ENCODE results near the gene GSDMA.

Gene GSDMA, protein sequence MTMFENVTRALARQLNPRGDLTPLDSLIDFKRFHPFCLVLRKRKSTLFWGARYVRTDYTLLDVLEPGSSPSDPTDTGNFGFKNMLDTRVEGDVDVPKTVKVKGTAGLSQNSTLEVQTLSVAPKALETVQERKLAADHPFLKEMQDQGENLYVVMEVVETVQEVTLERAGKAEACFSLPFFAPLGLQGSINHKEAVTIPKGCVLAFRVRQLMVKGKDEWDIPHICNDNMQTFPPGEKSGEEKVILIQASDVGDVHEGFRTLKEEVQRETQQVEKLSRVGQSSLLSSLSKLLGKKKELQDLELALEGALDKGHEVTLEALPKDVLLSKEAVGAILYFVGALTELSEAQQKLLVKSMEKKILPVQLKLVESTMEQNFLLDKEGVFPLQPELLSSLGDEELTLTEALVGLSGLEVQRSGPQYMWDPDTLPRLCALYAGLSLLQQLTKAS

DNA sequence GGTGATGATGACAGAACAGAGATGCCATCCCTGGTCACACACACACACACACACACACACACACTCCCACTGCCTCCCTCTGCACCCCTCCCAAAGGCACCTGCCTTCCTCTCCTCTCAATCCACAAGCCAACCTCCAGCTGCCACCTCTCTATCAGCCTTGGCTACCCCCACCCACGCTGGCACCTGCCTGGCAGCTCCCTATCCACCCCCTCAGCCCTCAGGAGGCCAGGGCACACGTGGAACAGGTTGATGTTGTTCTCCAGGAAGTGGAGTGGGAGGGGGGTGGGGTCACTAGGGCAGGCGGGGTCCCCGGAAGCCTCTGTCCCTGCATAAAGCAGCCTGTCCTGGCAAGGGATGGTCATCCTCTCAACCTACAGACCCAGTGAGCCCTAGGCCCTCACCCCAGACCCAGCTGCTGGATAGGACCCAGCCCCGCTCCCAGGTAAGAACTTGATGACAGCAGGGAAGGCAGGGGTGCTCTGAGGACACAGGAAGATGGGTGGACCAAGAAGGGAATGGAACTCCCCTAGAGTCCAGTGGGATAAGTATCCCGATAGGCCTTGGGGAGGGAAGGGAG lies at the start of gene GSDMA:
GSDMA (plus strand) TSS at position 363 of the 579 bp plus-strand sequence. CDS start 2,684 bp downstream, outside the sequence.
- TF ChIP-seq, protein P1, sequence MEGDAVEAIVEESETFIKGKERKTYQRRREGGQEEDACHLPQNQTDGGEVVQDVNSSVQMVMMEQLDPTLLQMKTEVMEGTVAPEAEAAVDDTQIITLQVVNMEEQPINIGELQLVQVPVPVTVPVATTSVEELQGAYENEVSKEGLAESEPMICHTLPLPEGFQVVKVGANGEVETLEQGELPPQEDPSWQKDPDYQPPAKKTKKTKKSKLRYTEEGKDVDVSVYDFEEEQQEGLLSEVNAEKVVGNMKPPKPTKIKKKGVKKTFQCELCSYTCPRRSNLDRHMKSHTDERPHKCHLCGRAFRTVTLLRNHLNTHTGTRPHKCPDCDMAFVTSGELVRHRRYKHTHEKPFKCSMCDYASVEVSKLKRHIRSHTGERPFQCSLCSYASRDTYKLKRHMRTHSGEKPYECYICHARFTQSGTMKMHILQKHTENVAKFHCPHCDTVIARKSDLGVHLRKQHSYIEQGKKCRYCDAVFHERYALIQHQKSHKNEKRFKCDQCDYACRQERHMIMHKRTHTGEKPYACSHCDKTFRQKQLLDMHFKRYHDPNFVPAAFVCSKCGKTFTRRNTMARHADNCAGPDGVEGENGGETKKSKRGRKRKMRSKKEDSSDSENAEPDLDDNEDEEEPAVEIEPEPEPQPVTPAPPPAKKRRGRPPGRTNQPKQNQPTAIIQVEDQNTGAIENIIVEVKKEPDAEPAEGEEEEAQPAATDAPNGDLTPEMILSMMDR (IDR thresholded peaks at IDR 0.05; ENCODE audit: unreplicated experiment in 3 of 3): no peak
- no peak within 1 kb of the TSS for H3K27ac Mint-ChIP-seq
- no peak within 1 kb of the TSS for H3K4me3 Mint-ChIP-seq
- H3K36me3 Mint-ChIP-seq (ENCODE audit: low read depth): no peaks in the 10 kb centered on the region
- peaks cover 12% of the 10 kb centered on the region for H3K4me1 Mint-ChIP-seq
- peaks cover 16% of the 10 kb centered on the region for H3K27me3 Mint-ChIP-seq (ENCODE audit: low read depth)
- H3K9me3 Mint-ChIP-seq: no peaks in the 10 kb centered on the region

DNA sequence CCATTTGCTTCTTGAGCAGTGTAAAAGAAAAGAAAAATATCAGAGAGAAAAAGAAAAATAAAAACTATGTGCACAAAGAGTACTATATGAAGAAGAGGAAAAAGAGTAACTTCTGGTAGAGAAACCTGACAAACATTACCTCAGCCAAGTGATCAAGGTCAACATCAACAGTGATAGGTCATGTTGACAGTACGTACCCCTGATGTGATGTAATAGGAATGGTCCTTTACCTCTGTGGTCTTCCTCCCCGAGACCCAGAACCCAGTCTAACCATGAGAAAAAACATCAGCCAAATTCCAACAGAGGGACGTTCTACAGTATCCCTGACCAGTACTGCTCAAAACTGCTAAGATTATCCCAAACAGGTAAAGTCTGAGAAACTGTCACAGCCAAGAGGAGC lies 48.8 kb upstream of the GSDMA start:
- H3K9me3 Mint-ChIP-seq: no peaks in the 10 kb centered on the region
- H3K27ac Mint-ChIP-seq: no peak overlapping the region
- H3K4me1 Mint-ChIP-seq: no peaks in the 10 kb centered on the region
- H3K4me3 Mint-ChIP-seq: no peak overlapping the region
- H3K27me3 Mint-ChIP-seq (ENCODE audit: low read depth): no peaks in the 10 kb centered on the region
- H3K36me3 Mint-ChIP-seq (ENCODE audit: low read depth): peaks cover 33% of the 10 kb centered on the region
- TF ChIP-seq, protein P1 (IDR thresholded peaks at IDR 0.05; ENCODE audit: unreplicated experiment in 3 of 3): no peak

DNA sequence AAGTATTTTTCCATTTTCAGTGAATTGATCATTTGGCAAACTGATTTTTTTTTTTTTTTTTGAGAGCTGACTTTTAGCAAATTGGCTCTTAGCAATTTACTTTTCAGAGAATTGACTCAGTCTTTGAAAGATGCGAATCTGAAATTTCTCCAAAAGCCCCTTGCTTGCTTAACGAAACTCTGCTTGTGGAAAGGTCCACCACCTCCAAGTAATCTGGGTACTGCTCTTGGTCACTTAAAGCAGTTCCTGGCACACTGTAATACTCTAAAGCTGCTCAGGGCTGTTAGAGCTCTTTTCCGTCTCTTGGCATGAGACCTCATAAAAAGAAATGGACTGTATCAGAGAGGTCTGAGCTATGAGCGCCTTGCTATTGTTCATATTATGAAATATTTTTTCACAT lies 47.2 kb upstream of the GSDMA start:
- TF ChIP-seq, protein P1 (IDR thresholded peaks at IDR 0.05; ENCODE audit: unreplicated experiment in 3 of 3): no peak
- H3K36me3 Mint-ChIP-seq (ENCODE audit: low read depth): peaks cover 42% of the 10 kb centered on the region
- no peaks in the 10 kb centered on the region for H3K4me1 Mint-ChIP-seq
- H3K4me3 Mint-ChIP-seq: no peak overlapping the region
- H3K9me3 Mint-ChIP-seq: no peaks in the 10 kb centered on the region
- no peaks in the 10 kb centered on the region for H3K27me3 Mint-ChIP-seq (ENCODE audit: low read depth)
- H3K27ac Mint-ChIP-seq: no peak overlapping the region

DNA sequence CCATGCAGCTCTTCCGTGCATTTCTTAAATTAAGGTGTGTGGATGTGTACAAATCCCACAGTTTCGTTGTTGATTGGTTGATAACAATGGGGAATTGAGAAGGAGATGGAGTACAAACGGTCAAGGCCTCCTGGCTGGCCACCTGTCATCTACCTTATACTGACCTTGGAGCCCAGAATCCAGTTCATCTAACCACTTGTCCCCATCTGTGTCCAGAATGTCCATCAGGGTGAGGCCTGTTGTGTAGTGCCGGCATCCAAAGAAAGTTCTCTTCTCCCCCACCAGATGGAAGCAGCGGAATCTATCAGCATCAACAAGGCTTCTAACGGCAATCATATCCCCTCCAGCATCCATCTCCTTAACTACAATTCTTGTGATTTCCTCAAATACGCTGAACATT lies 45.9 kb upstream of the GSDMA start:
- Mint-ChIP-seq H3K4me1 (no peaks in the 10 kb centered on the region), H3K36me3 (ENCODE audit: low read depth) (peaks cover 51% of the 10 kb centered on the region), H3K9me3 (no peaks in the 10 kb centered on the region), H3K4me3 (no peak overlapping the region), H3K27ac (no peak overlapping the region), H3K27me3 (ENCODE audit: low read depth) (no peaks in the 10 kb centered on the region)
- TF ChIP-seq, protein P1 (IDR thresholded peaks at IDR 0.05; ENCODE audit: unreplicated experiment in 3 of 3): peak in 1 of 3 experiments; percentile 12

DNA sequence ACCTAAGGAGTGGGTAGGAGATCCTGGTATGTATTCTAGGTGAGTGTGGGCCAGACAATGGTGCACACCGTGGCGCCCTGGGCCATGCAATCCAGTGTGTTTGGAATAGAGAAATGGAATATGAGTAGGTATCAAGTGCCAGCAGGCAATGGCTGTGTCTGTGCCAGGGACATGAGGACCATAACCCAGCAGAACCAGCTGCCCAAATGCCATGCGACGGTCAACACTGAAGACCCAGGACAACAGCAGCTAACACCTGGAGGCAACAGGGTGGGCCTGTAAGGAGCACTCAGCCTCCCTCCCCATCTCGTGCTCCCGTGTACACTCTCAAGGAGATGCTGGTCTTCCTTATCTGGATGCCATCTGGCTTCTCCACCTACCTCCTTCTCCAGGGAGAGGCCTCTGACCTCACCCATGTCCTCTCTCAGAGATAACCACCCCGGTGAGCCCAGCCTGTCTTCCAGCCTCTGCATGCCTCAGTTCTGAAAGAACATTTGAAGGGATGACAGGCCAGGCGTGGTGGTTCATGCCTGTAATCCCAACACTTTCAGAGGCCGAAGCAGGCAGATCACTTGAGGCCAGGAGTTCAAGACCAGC lies 43.6 kb upstream of the GSDMA start:
- Mint-ChIP-seq H3K27me3 (ENCODE audit: low read depth) (no peaks in the 10 kb centered on the region), H3K4me3 (no peak overlapping the region), H3K4me1 (peaks cover under 1% of the 10 kb centered on the region), H3K27ac (no peak overlapping the region), H3K36me3 (ENCODE audit: low read depth) (peaks cover 54% of the 10 kb centered on the region), H3K9me3 (no peaks in the 10 kb centered on the region)
- TF ChIP-seq, protein P1 (IDR thresholded peaks at IDR 0.05; ENCODE audit: unreplicated experiment in 3 of 3): no peak
